ENCODE data around the gene SEMA6A. TPM values are rescaled to one million over a fixed set of nuclear protein-coding genes. Genes with fewer than 3 reads are reported as not detected.

The SEMA6A gene
- total and polyA plus RNA-seq, 2 donors: 6.6 to 54.0 TPM

GRCh38 chr5:116402235-116402634, 172.4 kb downstream of the SEMA6A start:
- WGBS: 93% methylated on average over 5 of the region's 5 CpGs
- no peak overlapping the region for H3K4me3 ChIP-seq (ENCODE audit: low read depth, low read length)
- no peaks in the 10 kb centered on the region for H3K36me3 ChIP-seq (ENCODE audit: insufficient read depth)
- H3K27ac ChIP-seq (ENCODE audit: low read depth): no peak overlapping the region
- H3K4me1 ChIP-seq (ENCODE audit: insufficient read depth): no peaks in the 10 kb centered on the region
- DNase-seq (ENCODE audit: extremely low spot score): no peak

GRCh38 chr5:116401576-116401975, 173.0 kb downstream of the SEMA6A start:
- 94% methylated on average over 10 of the region's 10 CpGs for WGBS
- Histone ChIP-seq H3K36me3 (ENCODE audit: insufficient read depth) (no peaks in the 10 kb centered on the region), H3K4me1 (ENCODE audit: insufficient read depth) (no peaks in the 10 kb centered on the region), H3K4me3 (ENCODE audit: low read depth, low read length) (no peak overlapping the region), H3K27ac (ENCODE audit: low read depth) (no peak overlapping the region)
- no peak for DNase-seq (ENCODE audit: extremely low spot score)

- no peak for DNase-seq (ENCODE audit: extremely low spot score)
- no peak overlapping the region for H3K4me3 ChIP-seq (ENCODE audit: low read depth, low read length)
- no peak overlapping the region for H3K27ac ChIP-seq (ENCODE audit: low read depth)
- no peaks in the 10 kb centered on the region for H3K4me1 ChIP-seq (ENCODE audit: insufficient read depth)
- no peaks in the 10 kb centered on the region for H3K36me3 ChIP-seq (ENCODE audit: insufficient read depth)
- WGBS: 87% methylated on average over 2 of the region's 2 CpGs
Observed at GRCh38 chr5:116396476-116397099, 178.0 kb downstream of the SEMA6A start.

GRCh38 chr5:116395631-116396203, 178.9 kb downstream of the SEMA6A start:
- no peak overlapping the region for H3K27ac ChIP-seq (ENCODE audit: low read depth)
- 26% methylated on average over 4 of the region's 4 CpGs for WGBS
- H3K36me3 ChIP-seq (ENCODE audit: insufficient read depth): no peaks in the 10 kb centered on the region
- no peaks in the 10 kb centered on the region for H3K4me1 ChIP-seq (ENCODE audit: insufficient read depth)
- DNase-seq (ENCODE audit: extremely low spot score): no peak
- H3K4me3 ChIP-seq (ENCODE audit: low read depth, low read length): no peak overlapping the region

GRCh38 chr5:116395226-116395625, 179.4 kb downstream of the SEMA6A start:
- DNase-seq (ENCODE audit: extremely low spot score): no peak
- Histone ChIP-seq H3K27ac (ENCODE audit: low read depth) (no peak overlapping the region), H3K4me3 (ENCODE audit: low read depth, low read length) (no peak overlapping the region), H3K4me1 (ENCODE audit: insufficient read depth) (no peaks in the 10 kb centered on the region), H3K36me3 (ENCODE audit: insufficient read depth) (no peaks in the 10 kb centered on the region)
- 61% methylated on average over 9 of the region's 9 CpGs for WGBS

- no peak overlapping the region for H3K27ac ChIP-seq (ENCODE audit: low read depth)
- no peak for DNase-seq (ENCODE audit: extremely low spot score)
- no peaks in the 10 kb centered on the region for H3K36me3 ChIP-seq (ENCODE audit: insufficient read depth)
- no peaks in the 10 kb centered on the region for H3K4me1 ChIP-seq (ENCODE audit: insufficient read depth)
- WGBS: 91% methylated on average over 5 of the region's 5 CpGs
- H3K4me3 ChIP-seq (ENCODE audit: low read depth, low read length): no peak overlapping the region
Observed at GRCh38 chr5:116394186-116394867, 180.3 kb downstream of the SEMA6A start.
